ENCODE results near the gene NTM.

The NTM gene

GRCh38 chr11:132137981-132138313 is 767.5 kb downstream of the NTM start:
- TF ChIP-seq TAF1 (IDR thresholded peaks at IDR 0.05; ENCODE audit: borderline replicate concordance, low read depth, low read length) (no peak), POLR2AphosphoS5 (IDR thresholded peaks at IDR 0.05; ENCODE audit: low read depth, low read length) (no peak), POLR2A (IDR thresholded peaks at IDR 0.05; ENCODE audit: low read depth, low read length) (no peak)
- DNase-seq (ENCODE audit: insufficient read length) (no peak), FAIRE-seq (no peak)

- TF ChIP-seq TAF1 (IDR thresholded peaks at IDR 0.05; ENCODE audit: borderline replicate concordance, low read depth, low read length) (no peak), POLR2AphosphoS5 (IDR thresholded peaks at IDR 0.05; ENCODE audit: low read depth, low read length) (no peak), POLR2A (IDR thresholded peaks at IDR 0.05; ENCODE audit: low read depth, low read length) (no peak)
- FAIRE-seq: no peak
- no peak for DNase-seq (ENCODE audit: insufficient read length)
These were observed 768.8 kb downstream of the NTM start for GRCh38 chr11:132139181-132139580.

- DNase-seq (ENCODE audit: insufficient read length) (no peak), FAIRE-seq (peak; percentile 14)
- TF ChIP-seq TAF1 (IDR thresholded peaks at IDR 0.05; ENCODE audit: borderline replicate concordance, low read depth, low read length): no peak
- no peak for TF ChIP-seq POLR2AphosphoS5 (IDR thresholded peaks at IDR 0.05; ENCODE audit: low read depth, low read length)
- TF ChIP-seq POLR2A (IDR thresholded peaks at IDR 0.05; ENCODE audit: low read depth, low read length): no peak
These were observed 769.6 kb downstream of the NTM start for GRCh38 chr11:132140056-132140455.

- TF ChIP-seq TAF1 (IDR thresholded peaks at IDR 0.05; ENCODE audit: borderline replicate concordance, low read depth, low read length) (no peak), POLR2A (IDR thresholded peaks at IDR 0.05; ENCODE audit: low read depth, low read length) (no peak), POLR2AphosphoS5 (IDR thresholded peaks at IDR 0.05; ENCODE audit: low read depth, low read length) (no peak)
- FAIRE-seq (no peak), DNase-seq (ENCODE audit: insufficient read length) (no peak)
These were observed 771.7 kb downstream of the NTM start for GRCh38 chr11:132142121-132142520.

- no peak for DNase-seq (ENCODE audit: insufficient read length)
- TF ChIP-seq TAF1 (IDR thresholded peaks at IDR 0.05; ENCODE audit: borderline replicate concordance, low read depth, low read length) (no peak), POLR2AphosphoS5 (IDR thresholded peaks at IDR 0.05; ENCODE audit: low read depth, low read length) (no peak), POLR2A (IDR thresholded peaks at IDR 0.05; ENCODE audit: low read depth, low read length) (no peak)
These were observed 772.1 kb downstream of the NTM start for GRCh38 chr11:132142554-132142953.

GRCh38 chr11:132147464-132147863 is 777.0 kb downstream of the NTM start:
- TF ChIP-seq POLR2A (IDR thresholded peaks at IDR 0.05; ENCODE audit: low read depth, low read length): no peak
- no peak for TF ChIP-seq POLR2AphosphoS5 (IDR thresholded peaks at IDR 0.05; ENCODE audit: low read depth, low read length)
- TF ChIP-seq TAF1 (IDR thresholded peaks at IDR 0.05; ENCODE audit: borderline replicate concordance, low read depth, low read length): no peak
- no peak for DNase-seq (ENCODE audit: insufficient read length)
- FAIRE-seq: no peak

More at GRCh38 chr11:132142554-132142953, 772.1 kb downstream of the NTM start:
- no peak for FAIRE-seq

GRCh38 chr11:132154781-132155180 is 784.4 kb downstream of the NTM start:
- FAIRE-seq (no peak), DNase-seq (ENCODE audit: insufficient read length) (no peak)
- no peak for TF ChIP-seq TAF1 (IDR thresholded peaks at IDR 0.05; ENCODE audit: borderline replicate concordance, low read depth, low read length)
- TF ChIP-seq POLR2AphosphoS5 (IDR thresholded peaks at IDR 0.05; ENCODE audit: low read depth, low read length): no peak
- no peak for TF ChIP-seq POLR2A (IDR thresholded peaks at IDR 0.05; ENCODE audit: low read depth, low read length)

- TF ChIP-seq POLR2AphosphoS5 (IDR thresholded peaks at IDR 0.05; ENCODE audit: low read depth, low read length) (no peak), POLR2A (IDR thresholded peaks at IDR 0.05; ENCODE audit: low read depth, low read length) (no peak), TAF1 (IDR thresholded peaks at IDR 0.05; ENCODE audit: borderline replicate concordance, low read depth, low read length) (no peak)
- DNase-seq (ENCODE audit: insufficient read length) (no peak), FAIRE-seq (peak; percentile 44)
These were observed 787.7 kb downstream of the NTM start for GRCh38 chr11:132158091-132158490.

- TF ChIP-seq POLR2A (IDR thresholded peaks at IDR 0.05; ENCODE audit: low read depth, low read length) (no peak), TAF1 (IDR thresholded peaks at IDR 0.05; ENCODE audit: borderline replicate concordance, low read depth, low read length) (no peak), POLR2AphosphoS5 (IDR thresholded peaks at IDR 0.05; ENCODE audit: low read depth, low read length) (no peak)
- DNase-seq (ENCODE audit: insufficient read length): no peak
- no peak for FAIRE-seq
These were observed 788.3 kb downstream of the NTM start for GRCh38 chr11:132158696-132159095.

GRCh38 chr11:132161403-132162078 is 791.1 kb downstream of the NTM start:
- FAIRE-seq (no peak), DNase-seq (ENCODE audit: insufficient read length) (no peak)
- TF ChIP-seq POLR2AphosphoS5 (IDR thresholded peaks at IDR 0.05; ENCODE audit: low read depth, low read length): no peak
- TF ChIP-seq POLR2A (IDR thresholded peaks at IDR 0.05; ENCODE audit: low read depth, low read length): no peak
- no peak for TF ChIP-seq TAF1 (IDR thresholded peaks at IDR 0.05; ENCODE audit: borderline replicate concordance, low read depth, low read length)

- FAIRE-seq: no peak
- DNase-seq (ENCODE audit: insufficient read length): no peak
- TF ChIP-seq POLR2AphosphoS5 (IDR thresholded peaks at IDR 0.05; ENCODE audit: low read depth, low read length) (no peak), TAF1 (IDR thresholded peaks at IDR 0.05; ENCODE audit: borderline replicate concordance, low read depth, low read length) (no peak), POLR2A (IDR thresholded peaks at IDR 0.05; ENCODE audit: low read depth, low read length) (no peak)
These were observed 798.0 kb downstream of the NTM start for GRCh38 chr11:132168344-132168981.

- TF ChIP-seq POLR2AphosphoS5 (IDR thresholded peaks at IDR 0.05; ENCODE audit: low read depth, low read length): no peak
- TF ChIP-seq POLR2A (IDR thresholded peaks at IDR 0.05; ENCODE audit: low read depth, low read length): no peak
- no peak for TF ChIP-seq TAF1 (IDR thresholded peaks at IDR 0.05; ENCODE audit: borderline replicate concordance, low read depth, low read length)
- no peak for FAIRE-seq
- DNase-seq (ENCODE audit: insufficient read length): no peak
These were observed 800.6 kb downstream of the NTM start for GRCh38 chr11:132171031-132171430.

Measured in GM12892 (cell line).